Measurements from ENCODE around the gene LGALS7B.
"Not testable (repeated sequence)": the region's sequence is repeated elsewhere in the genome, so short reads cannot be mapped to it uniquely, and the experiment has no call there.

Gene LGALS7B

GRCh38 chr19:38817081-38817480, 28.1 kb downstream of the LGALS7B start:
- in situ Hi-C loops (cut with HindIII; ENCODE audit: low sequenced_read_pairs) = no loop called here

- in situ Hi-C loops (cut with HindIII; ENCODE audit: low sequenced_read_pairs) = no loop called here
Observed at GRCh38 chr19:38819231-38819920, 30.4 kb downstream of the LGALS7B start.

- in situ Hi-C loops (cut with HindIII; ENCODE audit: low sequenced_read_pairs) = not testable (repeated sequence)
Observed at GRCh38 chr19:38821230-38821825, 32.3 kb downstream of the LGALS7B start.

- in situ Hi-C loops (cut with HindIII; ENCODE audit: low sequenced_read_pairs) = not testable (repeated sequence)
Observed at GRCh38 chr19:38825936-38826335, 36.9 kb downstream of the LGALS7B start.

GRCh38 chr19:38826856-38827551, 38.0 kb downstream of the LGALS7B start:
- in situ Hi-C loops (cut with HindIII; ENCODE audit: low sequenced_read_pairs) = no loop called here

GRCh38 chr19:38829203-38829602, 40.2 kb downstream of the LGALS7B start:
- in situ Hi-C loops (cut with HindIII; ENCODE audit: low sequenced_read_pairs) = not testable (repeated sequence)

- in situ Hi-C loops (cut with HindIII; ENCODE audit: low sequenced_read_pairs) = no loop called here
Observed at GRCh38 chr19:38830039-38830733, 41.2 kb downstream of the LGALS7B start.

GRCh38 chr19:38831142-38831605, 42.2 kb downstream of the LGALS7B start:
- in situ Hi-C loops (cut with HindIII; ENCODE audit: low sequenced_read_pairs) = no loop called here

GRCh38 chr19:38833092-38833425, 44.1 kb downstream of the LGALS7B start:
- in situ Hi-C loops (cut with HindIII; ENCODE audit: low sequenced_read_pairs) = no loop called here

- in situ Hi-C loops (cut with HindIII; ENCODE audit: low sequenced_read_pairs) = no loop called here
Observed at GRCh38 chr19:38834104-38834490, 45.1 kb downstream of the LGALS7B start.

GRCh38 chr19:38834590-38834989, 45.6 kb downstream of the LGALS7B start:
- in situ Hi-C loops (cut with HindIII; ENCODE audit: low sequenced_read_pairs) = no loop called here

GRCh38 chr19:38836159-38836982, 47.4 kb downstream of the LGALS7B start:
- in situ Hi-C loops (cut with HindIII; ENCODE audit: low sequenced_read_pairs) = no loop called here

GRCh38 chr19:38836983-38837626, 48.1 kb downstream of the LGALS7B start:
- in situ Hi-C loops (cut with HindIII; ENCODE audit: low sequenced_read_pairs) = no loop called here

GRCh38 chr19:38837656-38838121, 48.7 kb downstream of the LGALS7B start:
- in situ Hi-C loops (cut with HindIII; ENCODE audit: low sequenced_read_pairs) = no loop called here

- in situ Hi-C loops (cut with HindIII; ENCODE audit: low sequenced_read_pairs) = no loop called here
Observed at GRCh38 chr19:38838208-38838985, 49.4 kb downstream of the LGALS7B start.

GRCh38 chr19:38838986-38839761, 50.2 kb downstream of the LGALS7B start:
- in situ Hi-C loops (cut with HindIII; ENCODE audit: low sequenced_read_pairs) = no loop called here

GRCh38 chr19:38839816-38840582, 51.0 kb downstream of the LGALS7B start:
- in situ Hi-C loops (cut with HindIII; ENCODE audit: low sequenced_read_pairs) = no loop called here

GRCh38 chr19:38840583-38840968, 51.6 kb downstream of the LGALS7B start:
- in situ Hi-C loops (cut with HindIII; ENCODE audit: low sequenced_read_pairs) = no loop called here
